GM18526 (cell line): ENCODE data around the gene CFAP91.

Experiments
- POLR2A ChIP-seq: IDR thresholded peaks from 3 replicates; pipeline ENCODE4 v1.6.1; 2011; ENCODE audit not compliant: insufficient read length; ENCODE audit errors: extremely low read depth

The CFAP91 gene

GRCh38 chr3:119672776-119673175 lies 30.0 kb upstream of the CFAP91 start:
- no peak for TF ChIP-seq POLR2A

GRCh38 chr3:119673875-119674274 lies 28.9 kb upstream of the CFAP91 start:
- no peak for TF ChIP-seq POLR2A

- no peak for TF ChIP-seq POLR2A
Measured at GRCh38 chr3:119675188-119675874, 27.5 kb upstream of the CFAP91 start.

- no peak for TF ChIP-seq POLR2A
Measured at GRCh38 chr3:119676020-119676419, 26.8 kb upstream of the CFAP91 start.

GRCh38 chr3:119676771-119677640 lies 25.8 kb upstream of the CFAP91 start, which contains the start of gene COX17:
TSS of gene COX17 (minus strand) at chr3:119677406. CDS start at chr3:119677310, 96 bp downstream.
- TF ChIP-seq POLR2A = peak; percentile 45

GRCh38 chr3:119677641-119677934 lies 25.2 kb upstream of the CFAP91 start:
- no peak for TF ChIP-seq POLR2A

- no peak for TF ChIP-seq POLR2A
Measured at GRCh38 chr3:119679874-119680273, 22.9 kb upstream of the CFAP91 start.

- TF ChIP-seq POLR2A = no peak
Measured at GRCh38 chr3:119681279-119681678, 21.5 kb upstream of the CFAP91 start.

GRCh38 chr3:119683421-119683820 lies 19.4 kb upstream of the CFAP91 start:
- TF ChIP-seq POLR2A = no peak

GRCh38 chr3:119690043-119690656 lies 12.7 kb upstream of the CFAP91 start:
- no peak for TF ChIP-seq POLR2A

GRCh38 chr3:119695480-119695879 lies 7.3 kb upstream of the CFAP91 start:
- TF ChIP-seq POLR2A = no peak

- no peak for TF ChIP-seq POLR2A
Measured at GRCh38 chr3:119697394-119697793, 5.4 kb upstream of the CFAP91 start.

GRCh38 chr3:119700269-119700919 lies 2.4 kb upstream of the CFAP91 start:
- TF ChIP-seq POLR2A = no peak

- no peak for TF ChIP-seq POLR2A
Measured at GRCh38 chr3:119700920-119701734, 1.7 kb upstream of the CFAP91 start.
